ENCODE data around the gene SULF2.
A peak's percentile ranks its signal among the peaks of the same experiment; 100 is the strongest.

The SULF2 gene

DNA sequence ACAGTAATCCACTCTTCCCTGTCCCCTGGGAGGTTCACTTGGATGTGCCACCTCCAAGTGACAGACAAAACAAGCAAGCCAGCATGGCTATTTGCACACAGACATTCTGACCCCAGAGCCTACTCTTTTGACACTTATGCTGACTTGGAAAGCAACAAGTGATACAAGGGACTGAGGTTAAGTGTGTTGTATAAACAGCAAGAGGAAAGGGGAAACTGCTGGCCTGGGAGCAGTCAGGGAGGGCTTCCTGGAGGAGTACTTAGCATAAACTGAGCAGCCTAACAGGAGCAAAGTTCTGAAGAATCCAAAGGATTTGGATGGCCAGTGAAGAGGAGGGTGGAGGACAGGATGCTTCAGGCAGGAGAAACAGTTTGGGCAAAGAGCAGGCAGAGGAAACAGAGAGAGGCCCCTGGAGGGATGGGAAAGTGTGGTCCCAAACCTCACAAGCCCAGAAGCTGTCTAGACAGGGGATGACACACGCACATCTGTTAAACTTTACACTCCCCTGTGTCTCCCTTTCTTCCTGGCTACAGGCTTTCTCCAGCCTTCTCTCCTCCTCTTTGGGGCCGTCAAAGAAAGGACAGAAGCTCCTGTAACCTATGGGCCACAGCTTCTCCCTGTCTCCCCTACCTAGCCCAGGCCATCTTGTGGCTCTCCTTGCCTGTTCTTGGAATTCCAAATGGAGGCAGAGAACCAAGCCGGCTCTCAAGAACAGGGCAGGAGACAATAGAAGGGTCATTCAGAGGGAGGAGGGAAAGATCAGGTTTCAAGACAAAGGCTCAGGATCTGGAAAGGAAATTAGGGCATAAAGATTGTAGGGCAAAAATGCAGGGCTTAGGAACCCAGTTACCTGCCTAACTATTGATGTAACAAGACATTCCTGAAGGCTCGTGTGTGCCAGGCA is 19.3 kb downstream of the SULF2 start:
- Histone ChIP-seq H3K27ac (peak overlapping the region; percentile 75), H3K4me3 (ENCODE audit: low read depth in 1 of 2, low read length in 1 of 2) (no peak overlapping the region), H3K27me3 (peaks cover 2% of the 10 kb centered on the region), H3K36me3 (peaks cover 3% of the 10 kb centered on the region), H3K9me3 (no peaks in the 10 kb centered on the region), H3K4me1 (ENCODE audit: control insufficient read depth in 1 of 2, insufficient read depth in 1 of 2, low read depth in 1 of 2, low read length in 1 of 2) (peaks cover 13 to 43% of the 10 kb centered on the region in 2 experiments)
- TF ChIP-seq, protein P1, sequence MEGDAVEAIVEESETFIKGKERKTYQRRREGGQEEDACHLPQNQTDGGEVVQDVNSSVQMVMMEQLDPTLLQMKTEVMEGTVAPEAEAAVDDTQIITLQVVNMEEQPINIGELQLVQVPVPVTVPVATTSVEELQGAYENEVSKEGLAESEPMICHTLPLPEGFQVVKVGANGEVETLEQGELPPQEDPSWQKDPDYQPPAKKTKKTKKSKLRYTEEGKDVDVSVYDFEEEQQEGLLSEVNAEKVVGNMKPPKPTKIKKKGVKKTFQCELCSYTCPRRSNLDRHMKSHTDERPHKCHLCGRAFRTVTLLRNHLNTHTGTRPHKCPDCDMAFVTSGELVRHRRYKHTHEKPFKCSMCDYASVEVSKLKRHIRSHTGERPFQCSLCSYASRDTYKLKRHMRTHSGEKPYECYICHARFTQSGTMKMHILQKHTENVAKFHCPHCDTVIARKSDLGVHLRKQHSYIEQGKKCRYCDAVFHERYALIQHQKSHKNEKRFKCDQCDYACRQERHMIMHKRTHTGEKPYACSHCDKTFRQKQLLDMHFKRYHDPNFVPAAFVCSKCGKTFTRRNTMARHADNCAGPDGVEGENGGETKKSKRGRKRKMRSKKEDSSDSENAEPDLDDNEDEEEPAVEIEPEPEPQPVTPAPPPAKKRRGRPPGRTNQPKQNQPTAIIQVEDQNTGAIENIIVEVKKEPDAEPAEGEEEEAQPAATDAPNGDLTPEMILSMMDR (IDR thresholded peaks at IDR 0.05), result no peak

DNA sequence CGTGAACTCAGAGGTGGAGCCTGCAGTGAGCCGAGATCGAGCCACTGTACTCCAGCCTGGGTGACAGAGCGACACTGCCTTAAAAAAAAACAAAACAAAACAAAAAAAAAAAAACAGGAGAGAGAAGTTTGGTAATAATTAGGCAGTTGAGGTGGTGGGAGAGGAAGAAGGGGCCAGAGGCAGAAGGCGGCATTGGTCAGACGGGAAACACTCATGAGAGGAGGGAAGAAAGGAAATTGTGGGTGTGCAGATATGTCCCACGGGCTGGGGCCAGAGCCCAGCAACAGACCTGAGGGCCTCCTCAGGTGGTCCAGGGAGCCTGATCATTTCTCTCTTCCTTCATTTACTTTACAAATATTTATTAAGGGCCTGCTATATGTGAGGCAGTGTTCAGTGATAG is 20.0 kb downstream of the SULF2 start:
- Histone ChIP-seq H3K27ac (peak overlapping the region; percentile 75), H3K9me3 (no peaks in the 10 kb centered on the region), H3K4me1 (ENCODE audit: control insufficient read depth in 1 of 2, insufficient read depth in 1 of 2, low read depth in 1 of 2, low read length in 1 of 2) (peaks cover 9 to 36% of the 10 kb centered on the region in 2 experiments), H3K36me3 (peaks cover 2% of the 10 kb centered on the region), H3K4me3 (ENCODE audit: low read depth in 1 of 2, low read length in 1 of 2) (no peak overlapping the region), H3K27me3 (peaks cover 4% of the 10 kb centered on the region)
- TF ChIP-seq, protein P1 (IDR thresholded peaks at IDR 0.05), result no peak

DNA sequence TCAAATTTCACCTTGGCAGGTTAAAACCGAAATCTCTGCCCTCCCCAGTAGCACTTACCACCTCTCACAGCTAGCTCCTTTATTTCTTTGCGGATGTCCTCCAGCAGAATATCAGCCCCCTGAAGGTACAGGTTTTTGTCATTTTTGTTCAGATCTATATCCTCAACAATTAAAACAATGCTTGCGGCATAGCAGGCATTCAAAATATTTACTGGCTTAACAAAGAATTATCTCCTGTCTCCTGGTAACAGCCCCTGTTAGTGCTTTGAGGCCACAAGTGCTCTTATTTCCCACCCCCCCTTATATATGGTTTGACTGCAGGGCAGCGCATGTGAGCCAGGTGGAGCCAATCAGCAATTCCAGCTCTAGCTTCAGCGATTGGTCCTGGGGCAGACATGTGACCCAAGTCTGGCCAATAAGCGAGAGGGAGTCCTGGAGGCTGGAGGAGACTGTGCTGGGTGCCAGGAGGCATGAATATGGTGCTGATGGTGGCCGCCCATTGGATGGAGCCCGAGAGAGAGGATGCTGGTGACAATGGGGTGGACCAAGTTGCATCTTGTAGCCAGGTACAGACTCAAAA is 21.0 kb downstream of the SULF2 start:
- H3K9me3 ChIP-seq, result no peaks in the 10 kb centered on the region
- no peaks in the 10 kb centered on the region for H3K36me3 ChIP-seq
- H3K27ac ChIP-seq, result peak overlapping the region; percentile 3
- no peak overlapping the region for H3K4me3 ChIP-seq (ENCODE audit: low read depth in 1 of 2, low read length in 1 of 2)
- H3K4me1 ChIP-seq (ENCODE audit: control insufficient read depth in 1 of 2, insufficient read depth in 1 of 2, low read depth in 1 of 2, low read length in 1 of 2), result peaks cover 9 to 36% of the 10 kb centered on the region in 2 experiments
- TF ChIP-seq, protein P1 (IDR thresholded peaks at IDR 0.05), result no peak
- peaks cover 4% of the 10 kb centered on the region for H3K27me3 ChIP-seq

DNA sequence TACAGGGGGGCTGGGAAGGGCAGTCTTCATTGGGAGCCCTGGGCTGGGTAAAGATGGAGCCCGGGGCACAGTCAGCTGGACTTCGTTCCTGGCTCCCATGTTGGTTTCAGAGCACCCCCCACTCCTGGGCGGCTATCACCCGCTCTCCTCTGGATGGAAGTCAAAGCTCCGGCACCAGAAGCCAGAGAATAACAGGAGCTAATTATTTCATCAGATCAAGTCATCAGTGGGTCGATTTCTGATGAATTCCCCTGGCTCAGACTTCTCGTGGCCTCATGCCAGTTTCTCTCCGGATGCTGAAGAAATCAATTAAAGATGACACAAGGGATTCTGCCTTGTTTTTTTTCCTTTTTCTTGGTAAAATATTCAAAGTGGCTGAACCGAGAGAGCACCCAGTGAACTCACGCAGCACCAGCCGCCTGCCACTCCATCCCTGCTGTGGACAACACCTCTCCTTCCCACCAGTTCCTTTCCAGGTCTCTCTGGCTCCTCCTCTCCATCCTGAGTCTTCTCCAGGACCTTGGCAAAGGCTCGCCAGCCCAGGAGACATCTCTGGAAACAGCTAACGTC is 22.5 kb downstream of the SULF2 start:
- Histone ChIP-seq H3K36me3 (no peaks in the 10 kb centered on the region), H3K4me3 (ENCODE audit: low read depth in 1 of 2, low read length in 1 of 2) (no peak overlapping the region), H3K27ac (peak overlapping the region; percentile 59), H3K4me1 (ENCODE audit: control insufficient read depth in 1 of 2, insufficient read depth in 1 of 2, low read depth in 1 of 2, low read length in 1 of 2) (peaks cover 9 to 28% of the 10 kb centered on the region in 2 experiments), H3K27me3 (peaks cover 4% of the 10 kb centered on the region), H3K9me3 (no peaks in the 10 kb centered on the region)
- TF ChIP-seq, protein P1 (IDR thresholded peaks at IDR 0.05), result no peak

DNA sequence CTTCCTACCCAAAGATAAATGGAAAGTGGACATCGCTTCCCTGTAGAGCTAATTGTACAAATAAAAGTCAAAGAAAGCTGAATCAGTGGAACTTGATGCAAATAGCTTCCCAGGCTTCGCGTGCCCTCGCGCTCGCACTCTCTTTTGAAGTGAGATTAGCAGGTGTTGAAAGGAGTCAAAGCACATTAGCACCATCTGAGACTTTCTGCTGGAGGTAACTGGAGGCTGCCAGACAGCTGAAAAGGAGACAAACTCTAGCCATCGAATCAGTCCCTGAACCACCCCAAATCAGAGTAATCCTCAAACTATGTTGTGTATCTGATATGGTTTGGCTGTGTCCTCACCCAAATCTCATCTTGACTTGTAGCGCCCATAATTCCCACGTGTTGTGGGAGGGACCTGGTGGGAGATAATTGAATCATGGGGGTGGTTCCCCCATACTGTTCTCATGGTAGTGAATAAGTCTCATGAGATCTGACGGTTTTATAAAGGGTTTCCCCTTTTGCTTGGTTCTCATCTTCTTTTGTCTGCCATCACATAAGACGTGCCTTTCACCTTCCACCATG is 23.7 kb downstream of the SULF2 start:
- Histone ChIP-seq H3K36me3 (peaks cover 9% of the 10 kb centered on the region), H3K4me1 (ENCODE audit: control insufficient read depth in 1 of 2, insufficient read depth in 1 of 2, low read depth in 1 of 2, low read length in 1 of 2) (peaks cover 9 to 28% of the 10 kb centered on the region in 2 experiments), H3K27me3 (peaks cover 4% of the 10 kb centered on the region), H3K27ac (no peak overlapping the region), H3K4me3 (ENCODE audit: low read depth in 1 of 2, low read length in 1 of 2) (no peak overlapping the region), H3K9me3 (no peaks in the 10 kb centered on the region)
- TF ChIP-seq, protein P1 (IDR thresholded peaks at IDR 0.05), result no peak

All from neutrophil (primary cell).